ENCODE results near the gene FGF22.
"Not testable (repeated sequence)": the region's sequence is repeated elsewhere in the genome, so short reads cannot be mapped to it uniquely, and the experiment has no call there.

Gene FGF22

GRCh38 chr19:668675-669434 lies 29.2 kb downstream of the FGF22 start:
- not testable (repeated sequence) for H3K27ac Mint-ChIP-seq; DNase-seq; H3K9me3 Mint-ChIP-seq; ATAC-seq (replicated peaks); H3K4me1 Mint-ChIP-seq (ENCODE audit: low read depth in 2 of 2); H3K4me3 Mint-ChIP-seq; H3K36me3 Mint-ChIP-seq (ENCODE audit: insufficient read depth)
- H3K27me3 Mint-ChIP-seq = peaks cover 7 to 10% of the 10 kb centered on the region in 2 donors

GRCh38 chr19:670609-671075 lies 31.0 kb downstream of the FGF22 start:
- Mint-ChIP-seq H3K27ac (no peak overlapping the region), H3K4me1 (ENCODE audit: low read depth in 2 of 2) (peaks cover 0 to 4% of the 10 kb centered on the region in 2 donors), H3K27me3 (peaks cover 20 to 23% of the 10 kb centered on the region in 2 donors), H3K4me3 (no peak overlapping the region), H3K9me3 (no peaks in the 10 kb centered on the region), H3K36me3 (ENCODE audit: insufficient read depth) (no peaks in the 10 kb centered on the region)
- DNase-seq (no peak), ATAC-seq (replicated peaks) (peak; percentile 46)

- DNase-seq = no peak
- Mint-ChIP-seq H3K9me3 (no peaks in the 10 kb centered on the region), H3K4me1 (ENCODE audit: low read depth in 2 of 2) (peaks cover 0 to 4% of the 10 kb centered on the region in 2 donors), H3K27ac (no peak overlapping the region), H3K4me3 (no peak overlapping the region), H3K27me3 (peaks cover 19 to 23% of the 10 kb centered on the region in 2 donors), H3K36me3 (ENCODE audit: insufficient read depth) (no peaks in the 10 kb centered on the region)
- ATAC-seq (replicated peaks) = no peak
Measured at GRCh38 chr19:674282-675151, 34.8 kb downstream of the FGF22 start.

- no peaks in the 10 kb centered on the region for H3K9me3 Mint-ChIP-seq
- peaks cover 4% of the 10 kb centered on the region for H3K36me3 Mint-ChIP-seq (ENCODE audit: insufficient read depth)
- H3K4me3 Mint-ChIP-seq = no peak overlapping the region
- no peak overlapping the region for H3K27ac Mint-ChIP-seq
- ATAC-seq (replicated peaks) (no peak), DNase-seq (no peak)
- peaks cover 5 to 8% of the 10 kb centered on the region in 2 donors for H3K4me1 Mint-ChIP-seq (ENCODE audit: low read depth in 2 of 2)
- H3K27me3 Mint-ChIP-seq = peaks cover 19 to 23% of the 10 kb centered on the region in 2 donors
Measured at GRCh38 chr19:676007-676338, 36.3 kb downstream of the FGF22 start.

- Mint-ChIP-seq H3K9me3 (no peaks in the 10 kb centered on the region), H3K4me1 (ENCODE audit: low read depth in 2 of 2) (peaks cover 5 to 8% of the 10 kb centered on the region in 2 donors), H3K36me3 (ENCODE audit: insufficient read depth) (peaks cover 4% of the 10 kb centered on the region), H3K27ac (no peak within 1 kb of the TSS), H3K4me3 (no peak within 1 kb of the TSS), H3K27me3 (peaks cover 19 to 23% of the 10 kb centered on the region in 2 donors)
- no peak for ATAC-seq (replicated peaks)
- DNase-seq = no peak
Measured at GRCh38 chr19:676339-677105, 36.8 kb downstream of the FGF22 start, which contains the start of gene FSTL3. TSS of gene FSTL3 (plus strand) at chr19:676392. CDS start at chr19:676424, 32 bp downstream.

- no peak overlapping the region for H3K4me3 Mint-ChIP-seq
- H3K27me3 Mint-ChIP-seq = peaks cover 19 to 23% of the 10 kb centered on the region in 2 donors
- H3K4me1 Mint-ChIP-seq (ENCODE audit: low read depth in 2 of 2) = peaks cover 5 to 8% of the 10 kb centered on the region in 2 donors
- DNase-seq (no peak), ATAC-seq (replicated peaks) (no peak)
- no peak overlapping the region for H3K27ac Mint-ChIP-seq
- H3K9me3 Mint-ChIP-seq = no peaks in the 10 kb centered on the region
- H3K36me3 Mint-ChIP-seq (ENCODE audit: insufficient read depth) = peaks cover 4% of the 10 kb centered on the region
Measured at GRCh38 chr19:677201-677600, 37.5 kb downstream of the FGF22 start.

- peaks cover 4% of the 10 kb centered on the region for H3K36me3 Mint-ChIP-seq (ENCODE audit: insufficient read depth)
- H3K27me3 Mint-ChIP-seq = peaks cover 19 to 23% of the 10 kb centered on the region in 2 donors
- H3K9me3 Mint-ChIP-seq = no peaks in the 10 kb centered on the region
- peak overlapping the region in 1 of 2 donors; percentile 12 for H3K4me3 Mint-ChIP-seq
- DNase-seq (no peak), ATAC-seq (replicated peaks) (no peak)
- peaks cover 5 to 8% of the 10 kb centered on the region in 2 donors for H3K4me1 Mint-ChIP-seq (ENCODE audit: low read depth in 2 of 2)
- no peak overlapping the region for H3K27ac Mint-ChIP-seq
Measured at GRCh38 chr19:677601-678436, 38.1 kb downstream of the FGF22 start.

GRCh38 chr19:678791-679388 lies 39.2 kb downstream of the FGF22 start:
- no peak for DNase-seq
- H3K36me3 Mint-ChIP-seq (ENCODE audit: insufficient read depth) = peaks cover 4% of the 10 kb centered on the region
- no peaks in the 10 kb centered on the region for H3K9me3 Mint-ChIP-seq
- peaks cover 13 to 16% of the 10 kb centered on the region in 2 donors for H3K27me3 Mint-ChIP-seq
- H3K27ac Mint-ChIP-seq = no peak overlapping the region
- peaks cover 5 to 8% of the 10 kb centered on the region in 2 donors for H3K4me1 Mint-ChIP-seq (ENCODE audit: low read depth in 2 of 2)
- peak overlapping the region; percentile 58 to 59 for H3K4me3 Mint-ChIP-seq
- no peak for ATAC-seq (replicated peaks)

- Mint-ChIP-seq H3K27ac (no peak overlapping the region), H3K9me3 (no peaks in the 10 kb centered on the region)
- ATAC-seq (replicated peaks) = no peak
Measured at GRCh38 chr19:679418-680286, 40.0 kb downstream of the FGF22 start.

GRCh38 chr19:680287-681028 lies 40.8 kb downstream of the FGF22 start:
- peak; percentile 95 to 97 (median 95) for DNase-seq
- H3K27me3 Mint-ChIP-seq = peaks cover 3 to 5% of the 10 kb centered on the region in 2 donors
- peaks cover 5% of the 10 kb centered on the region in 2 donors for H3K4me1 Mint-ChIP-seq (ENCODE audit: low read depth in 2 of 2)
- peak; percentile 77 for ATAC-seq (replicated peaks)
- no peaks in the 10 kb centered on the region for H3K9me3 Mint-ChIP-seq
- H3K36me3 Mint-ChIP-seq (ENCODE audit: insufficient read depth) = peaks cover 4% of the 10 kb centered on the region
- peak overlapping the region; percentile 62 to 91 for H3K27ac Mint-ChIP-seq
- peak overlapping the region; percentile 77 to 78 for H3K4me3 Mint-ChIP-seq

More at GRCh38 chr19:679418-680286, 40.0 kb downstream of the FGF22 start:
- H3K27me3 Mint-ChIP-seq = peaks cover 9 to 12% of the 10 kb centered on the region in 2 donors
- no peak for DNase-seq
- peaks cover 4% of the 10 kb centered on the region for H3K36me3 Mint-ChIP-seq (ENCODE audit: insufficient read depth)
- H3K4me1 Mint-ChIP-seq (ENCODE audit: low read depth in 2 of 2) = peaks cover 5 to 8% of the 10 kb centered on the region in 2 donors
- peak overlapping the region; percentile 58 to 78 for H3K4me3 Mint-ChIP-seq

Measured in effector memory CD8-positive, alpha-beta T cell (primary cell).